Parathyroid adenoma (tissue), 2 donors: ENCODE results near the gene ERCC6.

Experiments
- H2AFZ ChIP-seq: fragments of 300-600 bp; sonication (generic); one replicate; pipeline ENCODE4 v1.7.0; 2017; ENCODE audit warnings: antibody characterized with exemption, mild to moderate bottlenecking
- H3K27ac ChIP-seq: fragments of 300-600 bp; sonication (generic); one replicate; pipeline ENCODE4 v1.7.0; 2017
- H3K27me3 ChIP-seq: fragments of 300-600 bp; sonication (generic); one replicate; pipeline ENCODE4 v1.7.0; 2017; ENCODE audit warnings: low read length; ENCODE audit not compliant: control insufficient read depth, insufficient read depth
- H3K36me3 ChIP-seq: fragments of 300-600 bp; sonication (generic); one replicate; pipeline ENCODE4 v1.7.0; 2017; ENCODE audit warnings: low read length; ENCODE audit not compliant: control insufficient read depth, insufficient read depth
- H3K4me1 ChIP-seq: fragments of 300-600 bp; sonication (generic); one replicate; pipeline ENCODE4 v1.7.0; 2017; ENCODE audit warnings: control low read depth
- H3K4me2 ChIP-seq: fragments of 300-600 bp; sonication (generic); one replicate; pipeline ENCODE4 v1.7.0; 2017; ENCODE audit warnings: low read length
- H3K4me3 ChIP-seq: fragments of 300-600 bp; sonication (generic); one replicate; pipeline ENCODE4 v1.7.0; 2017; ENCODE audit warnings: low read depth, low read length
- H3K79me2 ChIP-seq: fragments of 300-600 bp; sonication (generic); one replicate; pipeline ENCODE4 v1.7.0; 2017; ENCODE audit warnings: control low read depth
- H3K9ac ChIP-seq: fragments of 300-600 bp; sonication (generic); one replicate; pipeline ENCODE4 v1.7.0; 2017; ENCODE audit warnings: mild to moderate bottlenecking
- H3K9me3 ChIP-seq: fragments of 300-600 bp; sonication (generic); one replicate; pipeline ENCODE4 v1.7.0; 2017; ENCODE audit warnings: low read length; ENCODE audit not compliant: control insufficient read depth
- TF ChIP-seq, protein P1 (sequence below): fragments of 300-600 bp; sonication (generic); IDR thresholded peaks from one replicate; pipeline ENCODE4 v1.7.0; 2017; ENCODE audit warnings: antibody characterized with exemption, mild to moderate bottlenecking
- donor health status: primary hyperparathyroidism.

The ERCC6 gene

DNA sequence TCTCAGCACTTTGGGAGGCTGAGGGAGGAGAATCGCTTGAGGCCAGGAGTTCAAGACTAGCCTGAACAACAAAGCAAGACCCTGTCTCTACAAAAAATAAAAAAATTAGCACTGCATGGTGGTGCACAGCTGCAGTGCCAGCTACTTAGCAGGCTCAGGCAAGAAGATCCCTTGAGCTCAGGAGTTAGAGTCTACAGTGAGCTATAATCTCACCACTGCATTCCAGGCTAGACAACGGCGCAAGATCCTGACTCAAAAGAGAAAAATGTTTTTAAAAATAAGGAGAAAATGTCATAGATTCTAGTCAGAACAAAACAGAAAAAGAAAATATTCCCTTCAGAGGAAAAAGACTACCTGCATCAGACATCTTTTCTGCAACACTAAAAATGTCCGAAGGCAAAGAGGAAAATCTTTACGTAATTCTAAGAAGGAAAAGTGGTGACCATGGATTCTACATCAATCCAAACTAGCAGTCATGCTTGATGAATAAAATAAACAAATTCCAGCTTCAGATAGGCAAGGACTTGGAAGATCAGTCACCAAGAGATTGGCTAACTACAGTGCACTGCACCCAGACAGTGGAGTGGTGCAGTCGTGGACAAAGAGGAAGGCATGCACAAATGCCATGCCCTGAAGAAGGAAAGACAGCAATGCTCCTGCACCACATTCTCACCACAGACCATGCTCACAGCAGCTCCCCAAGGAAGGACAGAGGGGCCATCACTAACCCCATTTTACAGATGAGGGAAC, 54.3 kb downstream of the ERCC6 start:
- Histone ChIP-seq H3K36me3 (no peaks in the 10 kb centered on the region), H3K79me2 (no peaks in the 10 kb centered on the region), H3K9ac (no peak overlapping the region), H3K9me3 (no peaks in the 10 kb centered on the region), H3K4me1 (no peaks in the 10 kb centered on the region), H3K27ac (no peak overlapping the region), H3K4me3 (no peak overlapping the region), H3K27me3 (no peaks in the 10 kb centered on the region), H3K4me2 (no peak overlapping the region), H2AFZ (no peak overlapping the region)
- TF ChIP-seq, protein P1, sequence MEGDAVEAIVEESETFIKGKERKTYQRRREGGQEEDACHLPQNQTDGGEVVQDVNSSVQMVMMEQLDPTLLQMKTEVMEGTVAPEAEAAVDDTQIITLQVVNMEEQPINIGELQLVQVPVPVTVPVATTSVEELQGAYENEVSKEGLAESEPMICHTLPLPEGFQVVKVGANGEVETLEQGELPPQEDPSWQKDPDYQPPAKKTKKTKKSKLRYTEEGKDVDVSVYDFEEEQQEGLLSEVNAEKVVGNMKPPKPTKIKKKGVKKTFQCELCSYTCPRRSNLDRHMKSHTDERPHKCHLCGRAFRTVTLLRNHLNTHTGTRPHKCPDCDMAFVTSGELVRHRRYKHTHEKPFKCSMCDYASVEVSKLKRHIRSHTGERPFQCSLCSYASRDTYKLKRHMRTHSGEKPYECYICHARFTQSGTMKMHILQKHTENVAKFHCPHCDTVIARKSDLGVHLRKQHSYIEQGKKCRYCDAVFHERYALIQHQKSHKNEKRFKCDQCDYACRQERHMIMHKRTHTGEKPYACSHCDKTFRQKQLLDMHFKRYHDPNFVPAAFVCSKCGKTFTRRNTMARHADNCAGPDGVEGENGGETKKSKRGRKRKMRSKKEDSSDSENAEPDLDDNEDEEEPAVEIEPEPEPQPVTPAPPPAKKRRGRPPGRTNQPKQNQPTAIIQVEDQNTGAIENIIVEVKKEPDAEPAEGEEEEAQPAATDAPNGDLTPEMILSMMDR, result no peak

DNA sequence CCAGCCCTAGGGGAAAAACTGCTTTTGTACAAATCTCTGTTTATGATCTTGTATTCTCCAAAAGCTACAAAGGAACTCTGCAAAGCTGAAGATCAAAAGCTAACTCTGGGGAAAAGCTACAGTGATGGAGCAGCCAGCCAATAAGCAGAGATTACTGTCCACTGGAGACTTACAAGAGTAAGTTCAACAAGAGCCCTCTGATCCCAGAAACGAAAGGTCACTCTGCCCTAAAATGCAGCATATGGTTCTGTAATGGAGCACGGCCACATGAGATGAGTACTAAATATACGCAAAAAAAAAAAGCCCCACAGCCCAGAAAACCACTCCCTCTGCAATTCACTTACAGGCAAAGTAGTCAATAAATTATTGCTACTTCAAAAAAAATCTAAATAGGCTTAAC, 60.1 kb downstream of the ERCC6 start:
- H3K79me2 ChIP-seq, result no peaks in the 10 kb centered on the region
- no peak overlapping the region for H2AFZ ChIP-seq
- H3K27me3 ChIP-seq, result no peaks in the 10 kb centered on the region
- TF ChIP-seq, protein P1, result no peak
- H3K4me3 ChIP-seq, result no peak overlapping the region
- no peak overlapping the region for H3K27ac ChIP-seq
- no peaks in the 10 kb centered on the region for H3K9me3 ChIP-seq
- no peak overlapping the region for H3K4me2 ChIP-seq
- no peaks in the 10 kb centered on the region for H3K36me3 ChIP-seq
- no peaks in the 10 kb centered on the region for H3K4me1 ChIP-seq
- no peak overlapping the region for H3K9ac ChIP-seq

DNA sequence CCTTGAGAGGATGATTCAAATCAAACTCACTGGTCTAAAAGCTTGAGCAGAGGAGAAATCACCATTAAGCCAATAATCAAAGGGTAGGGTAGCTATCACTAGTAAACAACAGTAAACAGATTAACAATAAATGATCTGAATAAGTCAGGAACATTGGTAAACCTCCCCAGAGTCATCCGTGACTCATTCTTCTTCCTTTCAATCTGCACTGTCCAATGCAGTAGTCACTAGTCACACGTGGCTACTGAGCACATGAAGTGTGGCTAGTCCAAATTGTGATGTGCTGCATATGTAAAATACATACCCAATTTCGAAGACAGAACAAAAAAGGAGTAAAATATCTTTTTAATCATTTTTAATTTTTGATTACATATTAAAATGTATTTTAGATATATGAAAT, 64.0 kb downstream of the ERCC6 start:
- Histone ChIP-seq H3K4me2 (no peak overlapping the region), H3K27ac (no peak overlapping the region), H3K79me2 (no peaks in the 10 kb centered on the region), H3K27me3 (no peaks in the 10 kb centered on the region), H3K9ac (no peak overlapping the region), H3K36me3 (no peaks in the 10 kb centered on the region), H2AFZ (no peak overlapping the region), H3K4me3 (no peak overlapping the region), H3K9me3 (no peaks in the 10 kb centered on the region), H3K4me1 (no peaks in the 10 kb centered on the region)
- TF ChIP-seq, protein P1, result no peak

DNA sequence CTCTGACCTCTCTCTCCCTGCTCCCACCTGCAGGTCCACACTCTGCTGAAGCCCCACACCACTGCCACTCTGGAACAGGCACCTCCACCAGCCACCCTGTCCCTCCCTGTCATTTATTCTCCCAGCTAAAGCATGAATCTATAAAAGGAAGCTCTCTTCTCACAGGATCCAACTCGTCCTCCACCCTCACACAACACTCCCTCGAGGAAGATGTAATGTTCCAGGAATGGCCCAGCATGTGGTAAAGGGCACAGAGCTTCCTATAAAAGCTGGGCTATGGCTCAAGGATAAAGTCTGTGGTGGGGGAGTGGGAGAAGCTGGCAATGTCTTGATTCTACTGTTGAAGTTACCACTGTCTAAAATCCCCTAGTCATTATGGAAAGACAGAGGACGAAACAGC, 67.4 kb downstream of the ERCC6 start:
- Histone ChIP-seq H3K36me3 (no peaks in the 10 kb centered on the region), H3K4me3 (no peak overlapping the region), H3K9ac (no peak overlapping the region), H3K79me2 (no peaks in the 10 kb centered on the region), H3K27me3 (no peaks in the 10 kb centered on the region), H3K9me3 (no peaks in the 10 kb centered on the region), H3K4me2 (no peak overlapping the region), H3K4me1 (no peaks in the 10 kb centered on the region), H2AFZ (no peak overlapping the region), H3K27ac (no peak overlapping the region)
- TF ChIP-seq, protein P1, result no peak

DNA sequence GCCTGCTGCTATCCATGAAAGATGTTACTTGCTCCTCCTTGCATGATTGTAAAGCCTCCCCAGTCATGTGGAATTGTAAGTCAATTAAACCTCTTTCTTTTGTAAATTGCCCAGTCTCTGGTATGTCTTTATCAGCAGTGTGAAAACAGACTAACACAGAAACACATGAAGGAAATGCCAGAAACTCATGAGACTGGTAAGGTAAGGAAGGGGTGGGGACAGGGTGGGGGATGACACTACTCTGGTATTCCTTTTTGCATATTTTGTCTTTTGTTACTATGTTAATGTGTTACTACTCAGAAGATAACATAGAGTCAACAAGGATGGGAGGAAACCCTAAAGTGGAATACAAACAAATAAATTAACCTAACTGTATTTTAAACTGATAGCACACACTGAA, 73.2 kb downstream of the ERCC6 start:
- H2AFZ ChIP-seq, result no peak overlapping the region
- H3K79me2 ChIP-seq, result no peaks in the 10 kb centered on the region
- H3K4me2 ChIP-seq, result no peak overlapping the region
- no peaks in the 10 kb centered on the region for H3K27me3 ChIP-seq
- H3K27ac ChIP-seq, result no peak overlapping the region
- TF ChIP-seq, protein P1, result no peak
- H3K36me3 ChIP-seq, result no peaks in the 10 kb centered on the region
- H3K9me3 ChIP-seq, result no peaks in the 10 kb centered on the region
- H3K9ac ChIP-seq, result no peak overlapping the region
- H3K4me1 ChIP-seq, result no peaks in the 10 kb centered on the region
- no peak overlapping the region for H3K4me3 ChIP-seq
